ENCODE results near the gene CFAP53.
"Not testable (repeated sequence)": the region's sequence is repeated elsewhere in the genome, so short reads cannot be mapped to it uniquely, and the experiment has no call there.

The CFAP53 gene

GRCh38 chr18:50311650-50312049 lies 45.4 kb upstream of the CFAP53 start:
- no peak for DNase-seq (ENCODE audit: low read depth)
- TF ChIP-seq CTCF (conservative IDR thresholded peaks at IDR 0.05; ENCODE audit: control insufficient read depth, insufficient read depth, low read depth, low read length): no peak
- H3K4me3 ChIP-seq (ENCODE audit: control insufficient read depth, low read depth, low read length): no peak overlapping the region

GRCh38 chr18:50310080-50310479 lies 43.8 kb upstream of the CFAP53 start:
- DNase-seq (ENCODE audit: low read depth): no peak
- no peak overlapping the region for H3K4me3 ChIP-seq (ENCODE audit: control insufficient read depth, low read depth, low read length)
- TF ChIP-seq CTCF (conservative IDR thresholded peaks at IDR 0.05; ENCODE audit: control insufficient read depth, insufficient read depth, low read depth, low read length): no peak

GRCh38 chr18:50308851-50309250 lies 42.6 kb upstream of the CFAP53 start:
- not testable (repeated sequence) for H3K4me3 ChIP-seq (ENCODE audit: control insufficient read depth, low read depth, low read length); DNase-seq (ENCODE audit: low read depth)

- TF ChIP-seq CTCF (conservative IDR thresholded peaks at IDR 0.05; ENCODE audit: control insufficient read depth, insufficient read depth, low read depth, low read length): no peak
- H3K4me3 ChIP-seq (ENCODE audit: control insufficient read depth, low read depth, low read length): peak overlapping the region; percentile 63
- peak; percentile 98 for DNase-seq (ENCODE audit: low read depth)
Observed at GRCh38 chr18:50307738-50308470, 41.6 kb upstream of the CFAP53 start.

GRCh38 chr18:50307400-50307737 lies 41.1 kb upstream of the CFAP53 start:
- DNase-seq (ENCODE audit: low read depth): no peak
- TF ChIP-seq CTCF (conservative IDR thresholded peaks at IDR 0.05; ENCODE audit: control insufficient read depth, insufficient read depth, low read depth, low read length): no peak
- peak overlapping the region; percentile 63 for H3K4me3 ChIP-seq (ENCODE audit: control insufficient read depth, low read depth, low read length)

- no peak for TF ChIP-seq CTCF (conservative IDR thresholded peaks at IDR 0.05; ENCODE audit: control insufficient read depth, insufficient read depth, low read depth, low read length)
- peak overlapping the region; percentile 63 for H3K4me3 ChIP-seq (ENCODE audit: control insufficient read depth, low read depth, low read length)
- peak; percentile 77 for DNase-seq (ENCODE audit: low read depth)
Observed at GRCh38 chr18:50306944-50307343, 40.6 kb upstream of the CFAP53 start.

- no peak for TF ChIP-seq CTCF (conservative IDR thresholded peaks at IDR 0.05; ENCODE audit: control insufficient read depth, insufficient read depth, low read depth, low read length)
- DNase-seq (ENCODE audit: low read depth): no peak
- no peak overlapping the region for H3K4me3 ChIP-seq (ENCODE audit: control insufficient read depth, low read depth, low read length)
Observed at GRCh38 chr18:50301074-50301473, 34.8 kb upstream of the CFAP53 start.

All from fibroblast of mammary gland (primary cell).